ENCODE measurements around the gene CLDN14. TPM values are rescaled to one million over a fixed set of nuclear protein-coding genes. Genes with fewer than 3 reads are reported as not detected.

CLDN14 gene
- total and polyA plus RNA-seq, 2 experiments from 2014 or later, result not detected

- no peak overlapping the region for H3K27ac ChIP-seq
- no peaks in the 10 kb centered on the region for H3K9me3 ChIP-seq (ENCODE audit: low read depth)
- DNase-seq (ENCODE audit: low read depth in 1 of 2, low spot score in 1 of 2), result peak; percentile 74 to 76
- H3K36me3 ChIP-seq, result no peaks in the 10 kb centered on the region
- no peak overlapping the region for H3K4me3 ChIP-seq
- no peaks in the 10 kb centered on the region for H3K27me3 ChIP-seq
- peak; percentile 84 for TF ChIP-seq CTCF (IDR thresholded peaks at IDR 0.05; ENCODE audit: low read depth, low read length)
- H3K4me1 ChIP-seq (ENCODE audit: low read depth), result no peaks in the 10 kb centered on the region
Observed at GRCh38 chr21:36422279-36423098, 57.4 kb downstream of the CLDN14 start.

GRCh38 chr21:36420571-36421339, 59.2 kb downstream of the CLDN14 start:
- H3K4me1 ChIP-seq (ENCODE audit: low read depth), result no peaks in the 10 kb centered on the region
- no peak overlapping the region for H3K27ac ChIP-seq
- no peaks in the 10 kb centered on the region for H3K9me3 ChIP-seq (ENCODE audit: low read depth)
- no peak overlapping the region for H3K4me3 ChIP-seq
- TF ChIP-seq CTCF (IDR thresholded peaks at IDR 0.05; ENCODE audit: low read depth, low read length), result no peak
- no peaks in the 10 kb centered on the region for H3K27me3 ChIP-seq
- H3K36me3 ChIP-seq, result no peaks in the 10 kb centered on the region
- DNase-seq (ENCODE audit: low read depth in 1 of 2, low spot score in 1 of 2), result no peak

- DNase-seq (ENCODE audit: low read depth in 1 of 2, low spot score in 1 of 2), result peak; percentile 89 to 94
- peak; percentile 81 for TF ChIP-seq CTCF (IDR thresholded peaks at IDR 0.05; ENCODE audit: low read depth, low read length)
- Histone ChIP-seq H3K9me3 (ENCODE audit: low read depth) (no peaks in the 10 kb centered on the region), H3K36me3 (no peaks in the 10 kb centered on the region), H3K27ac (no peak overlapping the region), H3K4me3 (no peak overlapping the region), H3K4me1 (ENCODE audit: low read depth) (no peaks in the 10 kb centered on the region), H3K27me3 (no peaks in the 10 kb centered on the region)
Observed at GRCh38 chr21:36419996-36420395, 59.9 kb downstream of the CLDN14 start.

- Histone ChIP-seq H3K4me1 (ENCODE audit: low read depth) (peaks cover 4% of the 10 kb centered on the region), H3K27me3 (no peaks in the 10 kb centered on the region), H3K4me3 (no peak overlapping the region), H3K9me3 (ENCODE audit: low read depth) (no peaks in the 10 kb centered on the region), H3K36me3 (no peaks in the 10 kb centered on the region), H3K27ac (no peak overlapping the region)
- no peak for DNase-seq (ENCODE audit: low read depth in 1 of 2, low spot score in 1 of 2)
- TF ChIP-seq CTCF (IDR thresholded peaks at IDR 0.05; ENCODE audit: low read depth, low read length), result no peak
Observed at GRCh38 chr21:36419241-36419640, 60.7 kb downstream of the CLDN14 start.

- Histone ChIP-seq H3K27ac (no peak overlapping the region), H3K27me3 (no peaks in the 10 kb centered on the region), H3K36me3 (no peaks in the 10 kb centered on the region), H3K9me3 (ENCODE audit: low read depth) (no peaks in the 10 kb centered on the region), H3K4me1 (ENCODE audit: low read depth) (peaks cover 4% of the 10 kb centered on the region), H3K4me3 (no peak overlapping the region)
- no peak for TF ChIP-seq CTCF (IDR thresholded peaks at IDR 0.05; ENCODE audit: low read depth, low read length)
- DNase-seq (ENCODE audit: low read depth in 1 of 2, low spot score in 1 of 2), result no peak
Observed at GRCh38 chr21:36415375-36415774, 64.5 kb downstream of the CLDN14 start.

All from cardiac muscle cell (in vitro differentiated cells and primary cell).